HFFc6 (cell line): ENCODE data around the gene MTSS2. TPM values are rescaled to one million over a fixed set of nuclear protein-coding genes. Genes with fewer than 3 reads are reported as not detected.

Experiments used
- DNase-seq: peaks from one replicate; pipeline ENCODE4 v3.0.0-alpha.2; 2018
- H3K27ac Mint-ChIP-seq: 2 replicates; pipeline ENCODE4 v1.8.0; 2020; ENCODE audit warnings: mild to moderate bottlenecking, mixed read lengths
- H3K27me3 Mint-ChIP-seq: 2 replicates; pipeline ENCODE4 v1.8.0; 2021; ENCODE audit warnings: mild to moderate bottlenecking, moderate library complexity, mixed read lengths; ENCODE audit not compliant: insufficient read depth
- H3K36me3 Mint-ChIP-seq: 2 replicates; pipeline ENCODE4 v1.8.0; 2021; ENCODE audit warnings: low read depth, mixed read lengths
- H3K4me1 Mint-ChIP-seq: 2 replicates; pipeline ENCODE4 v1.8.0; 2020; ENCODE audit warnings: low read depth, mixed read lengths
- H3K4me3 Mint-ChIP-seq: 2 replicates; pipeline ENCODE4 v1.8.0; 2020; ENCODE audit warnings: mild to moderate bottlenecking, moderate library complexity, mixed read lengths
- H3K9me3 Mint-ChIP-seq: 2 replicates; pipeline ENCODE4 v1.8.0; 2020; ENCODE audit warnings: mild to moderate bottlenecking, mixed read lengths
- CTCF ChIP-seq: fragments of 200-600 bp; sonication (generic); IDR thresholded peaks from 2 replicates; pipeline ENCODE4 v1.5.0; 2021; ENCODE audit warnings: antibody characterized with exemption, mild to moderate bottlenecking
- total RNA-seq, 6 experiments: library from RNA; stranded (reverse); fragmentation: NEBNext Ultra II Directional; extraction: Animal tissue kit (Norgen Biotek cat#: 25700); gene quantifications; 2 replicates in 1 of 6; 3 replicates in 5 of 6; pipeline ENCODE4 v1.2.3, GENCODE V29; 2021

Gene MTSS2
- total RNA-seq, 6 experiments from 2014 or later: 82.0 to 96.1 (median 86.5) TPM

DNA sequence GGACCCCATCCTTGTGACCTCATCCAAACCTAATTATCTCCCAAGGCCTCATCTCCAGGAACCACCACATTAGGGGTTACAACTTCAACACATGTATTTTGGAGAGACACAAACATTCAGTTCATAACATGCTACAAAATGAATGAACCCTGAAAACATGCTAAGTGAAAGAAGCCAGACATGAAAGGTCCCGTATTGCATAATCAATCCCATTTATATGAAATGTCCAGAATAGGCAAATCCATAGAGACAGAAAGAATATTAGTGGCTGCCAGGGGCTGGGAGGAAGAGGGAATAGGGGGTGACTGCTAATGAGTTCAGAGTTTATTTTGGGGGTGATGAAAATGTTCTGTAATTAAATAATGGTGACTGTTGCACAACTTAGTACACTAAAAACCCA is 43.2 kb downstream of the MTSS2 start:
- Mint-ChIP-seq H3K4me1 (peaks cover 11% of the 10 kb centered on the region), H3K9me3 (no peaks in the 10 kb centered on the region), H3K27me3 (peaks cover 13% of the 10 kb centered on the region), H3K4me3 (no peak overlapping the region), H3K27ac (no peak overlapping the region), H3K36me3 (no peaks in the 10 kb centered on the region)
- TF ChIP-seq CTCF: no peak
- no peak for DNase-seq

GRCh38 chr16:70638814-70639792 is 46.8 kb downstream of the MTSS2 start:
- Mint-ChIP-seq H3K36me3 (no peaks in the 10 kb centered on the region), H3K4me1 (peaks cover 25% of the 10 kb centered on the region), H3K27ac (peak overlapping the region; percentile 70), H3K4me3 (peak overlapping the region; percentile 46; the same call in 1 of the 2 replicates), H3K9me3 (no peaks in the 10 kb centered on the region), H3K27me3 (peaks cover 4% of the 10 kb centered on the region; the same call in 1 of the 2 replicates)
- TF ChIP-seq CTCF: no peak; the same call in 1 of the 2 replicates
- peak; percentile 75 for DNase-seq

Other genes with a start within 250 kb of the MTSS2 start
- gene ST3GAL2, start 247.0 kb downstream of the MTSS2 start, total RNA-seq: 10 to 100 TPM; 25.4 to 31.2 (median 26.3) TPM
- gene FCSK, start 231.5 kb downstream of the MTSS2 start, total RNA-seq: 1 to 10 TPM; 5.1 to 7.1 (median 6.1) TPM
- 10 to 100 TPM; 70.2 to 91.7 (median 80.2) TPM for gene COG4, start 162.5 kb downstream of the MTSS2 start, total RNA-seq
- 100 to 1,000 TPM; 289 to 358 (median 312) TPM for gene SF3B3, start 162.2 kb downstream of the MTSS2 start, total RNA-seq
- gene IL34, start 39.5 kb downstream of the MTSS2 start, total RNA-seq: under 1 TPM in 2 of 6 experiments, not detected in 4; 0.09 TPM
- gene VAC14, start 115.1 kb upstream of the MTSS2 start, total RNA-seq: 10 to 100 TPM; 34.5 to 45.5 (median 37.6) TPM